KMS-11 (cell line): ENCODE results near the gene KLF7.

Source experiments
- H2AFZ ChIP-seq: fragments of 200-600 bp; sonication (generic); 2 replicates; pipeline ENCODE4 v1.6.1; 2016; ENCODE audit warnings: antibody characterized with exemption, mixed run types, low read depth
- H3K27ac ChIP-seq: fragments of 200-600 bp; sonication (generic); 2 replicates; pipeline ENCODE4 v1.6.1; 2016; ENCODE audit warnings: mild to moderate bottlenecking, mixed run types
- H3K27me3 ChIP-seq: fragments of 200-600 bp; sonication (generic); 2 replicates; pipeline ENCODE4 v1.6.1; 2017; ENCODE audit warnings: mild to moderate bottlenecking, low read depth, mixed run types, moderate library complexity; ENCODE audit not compliant: insufficient read depth
- H3K36me3 ChIP-seq: fragments of 200-600 bp; sonication (generic); 2 replicates; pipeline ENCODE4 v1.6.1; 2017; ENCODE audit warnings: mild to moderate bottlenecking, mixed run types; ENCODE audit not compliant: insufficient read depth
- H3K4me1 ChIP-seq: fragments of 200-600 bp; sonication (generic); 2 replicates; pipeline ENCODE4 v1.6.1; 2016; ENCODE audit warnings: mild to moderate bottlenecking, low read depth, mixed run types; ENCODE audit not compliant: poor library complexity, severe bottlenecking
- H3K4me2 ChIP-seq: fragments of 200-600 bp; sonication (generic); 2 replicates; pipeline ENCODE4 v1.7.0; 2016; ENCODE audit warnings: mild to moderate bottlenecking, mixed run types
- H3K4me3 ChIP-seq: fragments of 200-600 bp; sonication (generic); IDR thresholded peaks from 2 replicates; pipeline ENCODE4 v1.6.1; 2017; ENCODE audit warnings: low read depth, low read length, mixed read lengths; ENCODE audit not compliant: insufficient read depth
- H3K79me2 ChIP-seq: fragments of 200-600 bp; sonication (generic); 2 replicates; pipeline ENCODE4 v1.6.1; 2016; ENCODE audit warnings: low read depth, mixed run types; ENCODE audit not compliant: insufficient read depth
- H3K9ac ChIP-seq: fragments of 200-600 bp; sonication (generic); 2 replicates; pipeline ENCODE4 v1.6.1; 2016; ENCODE audit warnings: mild to moderate bottlenecking, mixed run types
- H4K20me1 ChIP-seq: fragments of 200-600 bp; sonication (generic); 2 replicates; pipeline ENCODE4 v1.6.1; 2016; ENCODE audit warnings: mild to moderate bottlenecking, mixed run types; ENCODE audit not compliant: insufficient read depth
- TF ChIP-seq, protein P1 (sequence below): fragments of 200-600 bp; sonication (generic); conservative IDR thresholded peaks from 2 replicates; pipeline ENCODE4 v1.6.1; 2017; ENCODE audit warnings: low read depth, mild to moderate bottlenecking, antibody characterized with exemption, low read length, moderate library complexity, mixed read lengths

Gene KLF7

DNA sequence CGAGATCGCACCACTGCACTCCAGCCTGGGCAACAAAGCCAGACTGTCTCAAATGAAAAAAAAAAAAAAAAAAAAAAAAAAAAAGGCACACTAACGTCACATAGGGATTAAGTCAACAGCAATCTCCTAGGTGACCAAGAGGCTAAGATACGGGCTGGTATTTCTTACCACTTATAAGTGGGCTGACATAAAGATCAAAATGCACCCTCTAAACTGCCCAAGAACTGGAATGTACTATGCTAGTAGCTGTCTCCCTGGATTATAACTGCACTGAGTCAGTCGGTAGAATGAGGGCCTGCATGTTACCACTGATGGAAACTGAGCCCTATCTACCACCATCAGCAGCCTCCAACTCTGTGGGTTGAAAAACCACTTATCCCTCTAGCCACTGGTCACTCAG is 80.6 kb downstream of the KLF7 start:
- Histone ChIP-seq H3K79me2 (no peaks in the 10 kb centered on the region), H3K36me3 (no peaks in the 10 kb centered on the region)

DNA sequence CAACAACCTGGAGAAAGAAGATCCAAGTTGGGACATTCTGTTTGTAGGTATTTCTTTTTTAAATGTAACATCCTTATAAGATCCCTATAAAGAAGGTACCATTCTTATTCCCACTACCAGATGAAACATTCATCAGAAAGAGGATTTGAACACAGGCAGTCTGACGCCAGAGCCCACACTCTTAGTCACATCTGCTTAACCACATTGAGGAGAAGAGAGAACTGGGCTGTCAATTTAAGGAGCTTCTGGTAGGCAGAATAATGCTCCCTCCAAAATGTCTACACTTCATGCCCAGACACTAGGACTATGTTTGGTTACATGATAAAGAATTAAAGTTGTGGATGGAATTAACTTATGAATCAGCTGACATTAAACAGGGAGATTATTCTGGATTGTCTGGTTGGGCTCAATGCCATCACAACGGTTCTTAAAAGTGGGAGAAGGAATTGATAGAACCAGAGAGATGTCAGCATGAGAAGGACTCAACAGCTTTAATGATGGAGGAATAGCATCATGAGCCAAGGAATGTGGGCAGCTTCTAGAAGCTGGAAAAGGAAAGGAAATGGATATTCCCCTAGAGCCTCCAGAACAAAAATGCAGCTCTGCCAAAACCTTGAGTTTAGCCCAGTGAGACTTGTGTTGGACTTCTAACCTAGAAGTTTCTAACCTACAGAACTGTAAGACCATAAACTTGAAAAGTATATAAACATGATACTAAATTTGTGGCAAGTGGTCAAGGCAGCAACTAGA is 82.2 kb downstream of the KLF7 start:
- Histone ChIP-seq H4K20me1 (no peaks in the 10 kb centered on the region), H3K27me3 (no peaks in the 10 kb centered on the region), H3K79me2 (no peaks in the 10 kb centered on the region), H3K4me3 (no peak overlapping the region), H3K4me2 (no peak overlapping the region), H3K27ac (no peak overlapping the region), H3K4me1 (no peaks in the 10 kb centered on the region), H3K36me3 (no peaks in the 10 kb centered on the region), H3K9ac (no peak overlapping the region), H2AFZ (no peak overlapping the region)
- TF ChIP-seq, protein P1, sequence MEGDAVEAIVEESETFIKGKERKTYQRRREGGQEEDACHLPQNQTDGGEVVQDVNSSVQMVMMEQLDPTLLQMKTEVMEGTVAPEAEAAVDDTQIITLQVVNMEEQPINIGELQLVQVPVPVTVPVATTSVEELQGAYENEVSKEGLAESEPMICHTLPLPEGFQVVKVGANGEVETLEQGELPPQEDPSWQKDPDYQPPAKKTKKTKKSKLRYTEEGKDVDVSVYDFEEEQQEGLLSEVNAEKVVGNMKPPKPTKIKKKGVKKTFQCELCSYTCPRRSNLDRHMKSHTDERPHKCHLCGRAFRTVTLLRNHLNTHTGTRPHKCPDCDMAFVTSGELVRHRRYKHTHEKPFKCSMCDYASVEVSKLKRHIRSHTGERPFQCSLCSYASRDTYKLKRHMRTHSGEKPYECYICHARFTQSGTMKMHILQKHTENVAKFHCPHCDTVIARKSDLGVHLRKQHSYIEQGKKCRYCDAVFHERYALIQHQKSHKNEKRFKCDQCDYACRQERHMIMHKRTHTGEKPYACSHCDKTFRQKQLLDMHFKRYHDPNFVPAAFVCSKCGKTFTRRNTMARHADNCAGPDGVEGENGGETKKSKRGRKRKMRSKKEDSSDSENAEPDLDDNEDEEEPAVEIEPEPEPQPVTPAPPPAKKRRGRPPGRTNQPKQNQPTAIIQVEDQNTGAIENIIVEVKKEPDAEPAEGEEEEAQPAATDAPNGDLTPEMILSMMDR = no peak

More for the DNA sequence above, 80.6 kb downstream of the KLF7 start:
- Histone ChIP-seq H3K27me3 (no peaks in the 10 kb centered on the region), H3K4me3 (no peak overlapping the region), H3K4me2 (no peak overlapping the region), H4K20me1 (no peaks in the 10 kb centered on the region), H2AFZ (no peak overlapping the region), H3K9ac (no peak overlapping the region), H3K4me1 (no peaks in the 10 kb centered on the region), H3K27ac (no peak overlapping the region)
- TF ChIP-seq, protein P1 = no peak

DNA sequence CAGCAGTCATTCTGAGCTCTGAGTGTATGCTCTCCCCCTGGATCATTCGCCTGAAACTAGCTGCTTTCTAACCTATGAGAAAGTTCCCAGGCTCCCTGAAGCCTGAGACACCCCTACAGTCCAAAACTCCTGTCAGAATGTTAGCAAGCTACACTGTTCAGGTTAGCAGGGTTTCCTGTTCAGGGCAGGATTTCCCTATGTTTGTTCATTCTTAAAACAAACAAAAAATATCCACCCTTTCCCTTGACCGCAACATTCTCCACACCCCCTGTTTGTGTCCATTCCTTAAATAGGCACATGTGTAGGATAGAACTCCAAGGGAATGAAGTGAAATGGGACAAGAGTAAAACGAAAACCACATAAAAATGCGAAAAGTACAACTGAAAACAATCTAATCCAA is 83.1 kb downstream of the KLF7 start:
- H3K79me2 ChIP-seq = no peaks in the 10 kb centered on the region
- TF ChIP-seq, protein P1 = no peak
- no peak overlapping the region for H3K4me3 ChIP-seq
- no peaks in the 10 kb centered on the region for H3K36me3 ChIP-seq
- no peak overlapping the region for H3K9ac ChIP-seq
- no peak overlapping the region for H3K4me2 ChIP-seq
- no peak overlapping the region for H2AFZ ChIP-seq
- H3K4me1 ChIP-seq = no peaks in the 10 kb centered on the region
- H3K27ac ChIP-seq = no peak overlapping the region
- no peaks in the 10 kb centered on the region for H4K20me1 ChIP-seq
- no peaks in the 10 kb centered on the region for H3K27me3 ChIP-seq

DNA sequence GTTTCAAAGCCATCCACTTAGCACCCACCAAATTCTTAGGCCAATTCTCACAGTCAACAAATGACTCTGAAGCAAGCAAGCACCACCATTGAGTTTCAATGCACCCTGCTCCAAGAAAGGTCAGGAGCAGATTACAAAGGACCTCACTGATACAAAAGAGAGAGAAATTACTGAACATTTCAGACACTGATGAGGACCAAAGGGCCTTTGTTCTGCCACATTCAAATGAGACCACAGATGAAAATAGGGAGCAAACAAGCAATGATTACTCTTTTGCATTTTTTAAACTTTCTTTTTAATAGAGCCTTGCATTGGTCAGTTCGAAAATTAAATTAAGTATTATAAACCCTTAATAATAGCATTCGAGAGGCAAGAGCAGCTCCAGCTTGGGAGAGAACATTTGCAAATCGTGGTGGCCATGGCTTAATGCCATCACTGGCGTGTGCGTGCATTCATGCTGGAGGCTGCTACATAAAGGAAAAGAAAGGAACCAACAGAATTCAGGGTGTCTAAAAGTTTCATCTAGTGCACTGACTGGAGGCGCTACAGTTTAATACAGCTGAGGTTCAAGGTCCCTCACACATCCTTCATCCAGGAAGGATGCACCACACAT is 87.5 kb downstream of the KLF7 start:
- no peak overlapping the region for H3K27ac ChIP-seq
- H3K4me2 ChIP-seq = no peak overlapping the region
- no peaks in the 10 kb centered on the region for H3K4me1 ChIP-seq
- no peaks in the 10 kb centered on the region for H3K27me3 ChIP-seq
- H3K9ac ChIP-seq = no peak overlapping the region
- TF ChIP-seq, protein P1 = no peak
- no peak overlapping the region for H3K4me3 ChIP-seq
- H3K79me2 ChIP-seq = no peaks in the 10 kb centered on the region
- H3K36me3 ChIP-seq = no peaks in the 10 kb centered on the region
- H2AFZ ChIP-seq = no peak overlapping the region
- no peaks in the 10 kb centered on the region for H4K20me1 ChIP-seq
